Nephron (organoid): ENCODE data around the gene VPS33B.
A peak's percentile ranks its signal among the peaks of the same experiment; 100 is the strongest.

Source experiments
- H3K27ac Mint-ChIP-seq, 3 experiments: 2 replicates each; pipeline ENCODE4 v1.8.0; 2020; ENCODE audit warnings: mixed read lengths in 3 of 3, mild to moderate bottlenecking in 2 of 3, moderate library complexity in 1 of 3
- H3K27me3 Mint-ChIP-seq: 2 replicates; pipeline ENCODE4 v1.8.0; 2021; ENCODE audit warnings: low read depth, mild to moderate bottlenecking, moderate library complexity, mixed read lengths
- H3K36me3 Mint-ChIP-seq: 2 replicates; pipeline ENCODE4 v1.8.0; 2020; ENCODE audit warnings: low read depth, mixed read lengths
- H3K4me1 Mint-ChIP-seq: 2 replicates; pipeline ENCODE4 v1.8.0; 2020; ENCODE audit warnings: mixed read lengths
- H3K4me3 Mint-ChIP-seq, 3 experiments: 2 replicates each; pipeline ENCODE4 v1.8.0; 2020; ENCODE audit warnings: mild to moderate bottlenecking in 3 of 3, mixed read lengths in 3 of 3, moderate library complexity in 2 of 3
- H3K9me3 Mint-ChIP-seq: 2 replicates; pipeline ENCODE4 v1.8.0; 2020; ENCODE audit warnings: mixed read lengths
- TF ChIP-seq, protein P1 (sequence below), 3 experiments: fragments of 200-600 bp; sonication (generic); IDR thresholded peaks; one replicate each; pipeline ENCODE4 v1.5.0; 2021; ENCODE audit warnings: antibody characterized with exemption in 3 of 3; ENCODE audit not compliant: unreplicated experiment in 3 of 3

Gene VPS33B

DNA sequence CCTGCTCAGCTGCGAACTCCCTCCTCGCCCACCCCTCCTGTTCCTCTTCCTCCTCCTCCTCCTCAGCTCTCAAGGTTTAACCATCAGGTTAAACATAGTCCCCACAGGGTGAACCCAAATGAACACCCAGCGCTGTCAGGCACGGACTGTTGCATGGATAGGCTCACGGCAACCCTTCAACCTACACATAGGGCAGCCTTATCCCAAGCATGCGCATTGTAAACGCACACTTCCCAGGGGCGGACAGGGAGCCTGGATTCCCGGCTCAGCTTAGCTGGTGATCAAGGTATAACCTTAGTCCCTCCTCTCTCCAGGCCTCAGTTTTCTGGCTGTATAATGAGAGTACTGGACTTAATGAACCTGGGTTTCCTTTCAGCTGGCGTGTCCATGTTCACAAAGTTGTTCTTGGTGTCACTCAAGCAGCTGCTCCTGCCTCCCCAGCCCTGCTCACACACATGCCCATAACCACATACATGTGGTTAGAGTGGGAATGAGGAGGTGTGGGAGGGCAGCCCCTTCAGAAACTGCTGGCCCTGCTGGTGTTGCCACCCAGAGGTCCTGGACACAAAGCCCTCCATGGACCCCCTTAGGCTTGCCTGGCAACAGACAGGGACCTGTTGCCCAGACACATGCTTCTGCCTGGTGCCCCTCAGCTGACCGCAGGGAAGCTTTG, 20.9 kb upstream of the VPS33B start:
- H3K4me3 Mint-ChIP-seq, result no peak overlapping the region
- H3K36me3 Mint-ChIP-seq, result no peaks in the 10 kb centered on the region
- TF ChIP-seq, protein P1, sequence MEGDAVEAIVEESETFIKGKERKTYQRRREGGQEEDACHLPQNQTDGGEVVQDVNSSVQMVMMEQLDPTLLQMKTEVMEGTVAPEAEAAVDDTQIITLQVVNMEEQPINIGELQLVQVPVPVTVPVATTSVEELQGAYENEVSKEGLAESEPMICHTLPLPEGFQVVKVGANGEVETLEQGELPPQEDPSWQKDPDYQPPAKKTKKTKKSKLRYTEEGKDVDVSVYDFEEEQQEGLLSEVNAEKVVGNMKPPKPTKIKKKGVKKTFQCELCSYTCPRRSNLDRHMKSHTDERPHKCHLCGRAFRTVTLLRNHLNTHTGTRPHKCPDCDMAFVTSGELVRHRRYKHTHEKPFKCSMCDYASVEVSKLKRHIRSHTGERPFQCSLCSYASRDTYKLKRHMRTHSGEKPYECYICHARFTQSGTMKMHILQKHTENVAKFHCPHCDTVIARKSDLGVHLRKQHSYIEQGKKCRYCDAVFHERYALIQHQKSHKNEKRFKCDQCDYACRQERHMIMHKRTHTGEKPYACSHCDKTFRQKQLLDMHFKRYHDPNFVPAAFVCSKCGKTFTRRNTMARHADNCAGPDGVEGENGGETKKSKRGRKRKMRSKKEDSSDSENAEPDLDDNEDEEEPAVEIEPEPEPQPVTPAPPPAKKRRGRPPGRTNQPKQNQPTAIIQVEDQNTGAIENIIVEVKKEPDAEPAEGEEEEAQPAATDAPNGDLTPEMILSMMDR (IDR thresholded peaks at IDR 0.05; ENCODE audit: unreplicated experiment in 3 of 3), result no peak
- H3K27ac Mint-ChIP-seq, result no peak overlapping the region
- H3K4me1 Mint-ChIP-seq, result no peaks in the 10 kb centered on the region
- H3K27me3 Mint-ChIP-seq, result peaks cover 2% of the 10 kb centered on the region
- H3K9me3 Mint-ChIP-seq, result peaks cover 5% of the 10 kb centered on the region

DNA sequence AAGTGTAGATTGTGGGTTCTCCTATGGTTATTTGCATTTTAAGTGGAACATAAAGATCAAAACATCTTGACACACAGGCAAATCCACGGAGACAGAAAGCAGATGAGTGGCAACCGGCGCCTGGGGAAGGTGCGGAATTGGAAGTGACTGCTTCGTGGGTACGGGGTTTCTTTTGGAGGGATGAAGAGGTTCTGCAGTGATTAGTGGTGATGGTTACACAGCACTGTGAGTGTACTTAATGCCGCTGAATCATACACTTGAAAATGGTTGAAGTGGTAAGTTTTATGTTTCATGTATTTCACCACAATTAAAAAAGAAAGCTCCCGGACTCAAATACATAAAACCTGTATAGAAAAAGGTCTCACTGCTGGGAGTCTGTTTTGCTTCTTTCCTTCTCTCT, 18.5 kb upstream of the VPS33B start:
- Mint-ChIP-seq H3K4me1 (no peaks in the 10 kb centered on the region), H3K27ac (no peak overlapping the region), H3K36me3 (no peaks in the 10 kb centered on the region), H3K9me3 (peaks cover 5% of the 10 kb centered on the region), H3K4me3 (no peak overlapping the region), H3K27me3 (peaks cover 13% of the 10 kb centered on the region)
- TF ChIP-seq, protein P1 (IDR thresholded peaks at IDR 0.05; ENCODE audit: unreplicated experiment in 3 of 3), result no peak

GRCh38 chr15:91039996-91040395, 17.6 kb upstream of the VPS33B start:
- Mint-ChIP-seq H3K36me3 (no peaks in the 10 kb centered on the region), H3K27ac (no peak overlapping the region)

GRCh38 chr15:91032919-91033803, 10.8 kb upstream of the VPS33B start:
- no peaks in the 10 kb centered on the region for H3K36me3 Mint-ChIP-seq
- H3K27ac Mint-ChIP-seq, result no peak overlapping the region
- no peaks in the 10 kb centered on the region for H3K4me1 Mint-ChIP-seq
- TF ChIP-seq, protein P1 (IDR thresholded peaks at IDR 0.05; ENCODE audit: unreplicated experiment in 3 of 3), result peak; percentile 44 to 57 (median 48)
- peaks cover 24% of the 10 kb centered on the region for H3K27me3 Mint-ChIP-seq
- H3K4me3 Mint-ChIP-seq, result no peak overlapping the region
- H3K9me3 Mint-ChIP-seq, result no peaks in the 10 kb centered on the region

More at GRCh38 chr15:91039996-91040395, 17.6 kb upstream of the VPS33B start:
- TF ChIP-seq, protein P1 (IDR thresholded peaks at IDR 0.05; ENCODE audit: unreplicated experiment in 3 of 3), result no peak
- Mint-ChIP-seq H3K4me1 (no peaks in the 10 kb centered on the region), H3K9me3 (peaks cover under 1% of the 10 kb centered on the region), H3K4me3 (no peak overlapping the region), H3K27me3 (peaks cover 17% of the 10 kb centered on the region)

DNA sequence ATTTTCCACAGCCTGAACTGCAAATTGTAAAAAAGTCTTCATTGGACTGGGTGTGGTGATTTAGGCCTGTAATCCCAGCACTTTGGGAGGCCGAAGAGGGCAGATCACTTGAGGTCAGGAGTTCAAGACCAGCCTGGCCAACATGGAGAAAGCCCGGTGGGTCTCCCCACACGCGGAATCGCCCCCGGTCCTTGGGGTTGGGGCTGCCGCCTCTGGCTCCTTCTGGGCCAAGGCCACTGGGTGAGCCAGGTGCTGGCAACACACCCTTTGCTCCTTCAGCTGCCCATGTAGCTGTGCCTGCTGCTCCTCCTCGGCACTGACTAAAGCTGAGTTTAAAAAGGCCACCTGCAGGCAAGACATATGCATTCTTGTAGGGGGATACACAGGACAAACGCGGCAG, 9.4 kb upstream of the VPS33B start:
- no peaks in the 10 kb centered on the region for H3K4me1 Mint-ChIP-seq
- no peaks in the 10 kb centered on the region for H3K9me3 Mint-ChIP-seq
- H3K4me3 Mint-ChIP-seq, result no peak overlapping the region
- no peaks in the 10 kb centered on the region for H3K36me3 Mint-ChIP-seq
- peaks cover 23% of the 10 kb centered on the region for H3K27me3 Mint-ChIP-seq
- TF ChIP-seq, protein P1 (IDR thresholded peaks at IDR 0.05; ENCODE audit: unreplicated experiment in 3 of 3), result no peak
- H3K27ac Mint-ChIP-seq, result no peak overlapping the region
